Loucy (cell line): ENCODE results near the gene HADHB.

Experiments
- H2AFZ ChIP-seq: fragments of 200-600 bp; sonication (generic); 2 replicates; pipeline ENCODE4 v1.6.0; 2016; ENCODE audit warnings: antibody characterized with exemption, mild to moderate bottlenecking, low read length, moderate library complexity
- H3F3A ChIP-seq: fragments of 200-600 bp; 2 replicates; pipeline ENCODE4 v1.6.0; 2016; ENCODE audit warnings: antibody characterized with exemption, low read depth, mild to moderate bottlenecking
- H3K27me3 ChIP-seq: fragments of 200-600 bp; sonication (generic); 2 replicates; pipeline ENCODE4 v1.6.1; 2014; ENCODE audit warnings: low read length, mild to moderate bottlenecking; ENCODE audit not compliant: insufficient read depth, poor library complexity, severe bottlenecking
- H3K36me3 ChIP-seq: fragments of 200-600 bp; sonication (generic); 2 replicates; pipeline ENCODE4 v1.6.1; 2016; ENCODE audit warnings: low read length; ENCODE audit not compliant: insufficient read depth
- H3K4me1 ChIP-seq: fragments of 200-600 bp; sonication (generic); 2 replicates; pipeline ENCODE4 v1.5.1; 2014; ENCODE audit warnings: low read length, mild to moderate bottlenecking; ENCODE audit not compliant: insufficient read depth, poor library complexity, severe bottlenecking
- H3K4me2 ChIP-seq: fragments of 200-600 bp; sonication (generic); 2 replicates; pipeline ENCODE4 v1.6.0; 2014; ENCODE audit warnings: antibody characterized with exemption, low read length, low read depth, mild to moderate bottlenecking; ENCODE audit not compliant: poor library complexity, severe bottlenecking
- H3K4me3 ChIP-seq: fragments of 200-600 bp; sonication (generic); 2 replicates; pipeline ENCODE4 v1.5.1; 2014; ENCODE audit warnings: low read length, mild to moderate bottlenecking, mixed read lengths; ENCODE audit not compliant: poor library complexity, severe bottlenecking
- H3K79me2 ChIP-seq: fragments of 200-600 bp; sonication (generic); 2 replicates; pipeline ENCODE4 v1.6.1; 2014; ENCODE audit warnings: low read length; ENCODE audit not compliant: insufficient read depth
- H3K9ac ChIP-seq: fragments of 200-600 bp; sonication (generic); 2 replicates; pipeline ENCODE4 v1.6.0; 2014; ENCODE audit warnings: mild to moderate bottlenecking, low read depth, low read length, moderate library complexity; ENCODE audit not compliant: poor library complexity, severe bottlenecking
- H3K9me2 ChIP-seq: fragments of 200-600 bp; sonication (generic); replicated peaks from 2 replicates; pipeline ENCODE4 v1.6.1; 2016; ENCODE audit warnings: low read depth, low read length, mixed read lengths
- H3K9me3 ChIP-seq: fragments of 200-600 bp; sonication (generic); 2 replicates; pipeline ENCODE4 v1.6.1; 2014; ENCODE audit warnings: mild to moderate bottlenecking, antibody characterized with exemption, low read length, low read depth; ENCODE audit not compliant: insufficient read depth
- H4K20me1 ChIP-seq: fragments of 200-600 bp; sonication (generic); 2 replicates; pipeline ENCODE4 v1.6.0; 2014; ENCODE audit warnings: antibody characterized with exemption, low read length, mild to moderate bottlenecking; ENCODE audit not compliant: insufficient read depth, poor library complexity, severe bottlenecking
- CTCF ChIP-seq: fragments of 200-600 bp; sonication (generic); conservative IDR thresholded peaks from 2 replicates; pipeline ENCODE4 v1.5.1; 2014; ENCODE audit warnings: mild to moderate bottlenecking, antibody characterized with exemption, low read length
- EZH2phosphoT487 ChIP-seq: fragments of 200-600 bp; IDR thresholded peaks from 2 replicates; pipeline ENCODE4 v1.6.1; 2018; ENCODE audit warnings: antibody characterized with exemption, mild to moderate bottlenecking, moderate library complexity, borderline replicate concordance

HADHB gene

GRCh38 chr2:26212011-26212410, 32.7 kb upstream of the HADHB start:
- Histone ChIP-seq H3K9me3 (no peaks in the 10 kb centered on the region), H3K9me2 (no peaks in the 10 kb centered on the region), H3F3A (no peaks in the 10 kb centered on the region), H3K36me3 (peaks cover 98% of the 10 kb centered on the region), H3K27me3 (no peaks in the 10 kb centered on the region), H3K4me2 (no peak overlapping the region), H4K20me1 (no peaks in the 10 kb centered on the region), H3K4me1 (no peaks in the 10 kb centered on the region), H3K9ac (no peak overlapping the region), H3K4me3 (no peak overlapping the region), H2AFZ (no peak overlapping the region), H3K79me2 (no peaks in the 10 kb centered on the region)
- TF ChIP-seq CTCF (no peak), EZH2phosphoT487 (no peak)

- H3K4me3 ChIP-seq, result no peak overlapping the region
- no peaks in the 10 kb centered on the region for H3K9me3 ChIP-seq
- peaks cover 90% of the 10 kb centered on the region for H3K36me3 ChIP-seq
- no peaks in the 10 kb centered on the region for H3K4me1 ChIP-seq
- TF ChIP-seq EZH2phosphoT487 (no peak), CTCF (no peak)
- H3K4me2 ChIP-seq, result no peak overlapping the region
- no peaks in the 10 kb centered on the region for H4K20me1 ChIP-seq
- no peak overlapping the region for H2AFZ ChIP-seq
- no peak overlapping the region for H3K9ac ChIP-seq
- no peaks in the 10 kb centered on the region for H3K79me2 ChIP-seq
- H3K9me2 ChIP-seq, result no peaks in the 10 kb centered on the region
- H3F3A ChIP-seq, result no peaks in the 10 kb centered on the region
- H3K27me3 ChIP-seq, result no peaks in the 10 kb centered on the region
Observed at GRCh38 chr2:26214759-26215158, 30.0 kb upstream of the HADHB start.

- Histone ChIP-seq H4K20me1 (no peaks in the 10 kb centered on the region), H3K9ac (no peak overlapping the region), H3F3A (no peaks in the 10 kb centered on the region), H2AFZ (no peak overlapping the region), H3K4me1 (no peaks in the 10 kb centered on the region), H3K4me3 (no peak overlapping the region), H3K9me2 (no peaks in the 10 kb centered on the region), H3K27me3 (no peaks in the 10 kb centered on the region), H3K79me2 (no peaks in the 10 kb centered on the region), H3K9me3 (no peaks in the 10 kb centered on the region), H3K4me2 (no peak overlapping the region), H3K36me3 (peaks cover 81% of the 10 kb centered on the region)
- TF ChIP-seq CTCF (no peak), EZH2phosphoT487 (no peak)
Observed at GRCh38 chr2:26215833-26216232, 28.9 kb upstream of the HADHB start.
